Gastrocnemius medialis (tissue), 4 donors: ENCODE data around the gene SDHC. TPM values are rescaled to one million over a fixed set of nuclear protein-coding genes. Genes with fewer than 3 reads are reported as not detected.
"Not testable (repeated sequence)": the region's sequence is repeated elsewhere in the genome, so short reads cannot be mapped to it uniquely, and the experiment has no call there.

ENCODE experiments used
- ATAC-seq, 2 donors: fragments of 150-250 bp; one replicate each; pipeline ENCODE4 v1.9.1; 2016
- DNase-seq, 2 donors: peaks; one replicate each; pipeline ENCODE4 v3.0.0-alpha.2; 2019
- H3K27ac ChIP-seq, 4 donors: fragments of 200-600 bp; sonication (generic); 1 replicate in 1 of 4; 2 replicates in 3 of 4; pipeline ENCODE4 v1.5.1; 2016 to 2018; ENCODE audit warnings: mild to moderate bottlenecking in 2 of 4, moderate library complexity in 1 of 4
- H3K27me3 ChIP-seq, 3 donors: fragments of 200-600 bp; sonication (generic) in 2 of 3; 1 replicate in 1 of 3; 2 replicates in 2 of 3; pipeline versions ENCODE4 v1.5.1 to v1.6.0; 2016 to 2019; ENCODE audit warnings: mild to moderate bottlenecking in 1 of 3, moderate library complexity in 1 of 3
- H3K36me3 ChIP-seq, 2 donors: fragments of 200-600 bp; sonication (generic) in 1 of 2; one replicate each; pipeline ENCODE4 v1.5.1; 2017 to 2018
- H3K4me1 ChIP-seq, 2 donors: fragments of 200-600 bp; sonication (generic) in 1 of 2; one replicate each; pipeline ENCODE4 v1.5.1; 2016 to 2017; ENCODE audit warnings: mild to moderate bottlenecking in 2 of 2
- H3K4me3 ChIP-seq, 4 donors: fragments of 200-600 bp; sonication (generic) in 3 of 4; 1 replicate in 1 of 4; 2 replicates in 3 of 4; pipeline ENCODE4 v1.5.1; 2016 to 2019; ENCODE audit warnings: mild to moderate bottlenecking in 2 of 4
- H3K9me3 ChIP-seq, 3 donors: fragments of 200-600 bp; sonication (generic) in 2 of 3; 1 replicate in 1 of 3; 2 replicates in 2 of 3; pipeline ENCODE4 v1.5.1; 2016 to 2019
- CTCF ChIP-seq, 5 experiments: fragments of 450-650 bp in 3 of 5; fragments of 200-600 bp in 2 of 5; sonication (generic) in 2 of 5; IDR thresholded peaks in 4 of 5; conservative IDR thresholded peaks in 1 of 5; 1 replicate in 4 of 5; 2 replicates in 1 of 5; pipeline ENCODE4 v1.5.1; 2016 to 2019; ENCODE audit warnings: antibody characterized with exemption in 5 of 5, mild to moderate bottlenecking in 3 of 5, moderate library complexity in 3 of 5
- POLR2A ChIP-seq, 2 donors: fragments of 450-650 bp; IDR thresholded peaks; one replicate each; pipeline ENCODE4 v1.6.1; 2017; ENCODE audit warnings: antibody characterized with exemption in 2 of 2, mild to moderate bottlenecking in 2 of 2, moderate library complexity in 2 of 2
- in situ Hi-C, 4 donors: fragments of 200-750 bp; cut with MboI; loops; one replicate each; pipeline versions ENCODE4 v1.15.0 to v1.8.0; 2017; ENCODE audit warnings: low sequenced_read_pairs in 4 of 4
- intact Hi-C: fragments of 100-400 bp; cut with DNase I; formaldehyde crosslinking; loops from one replicate; pipeline ENCODE4 v1.15.1; 2023; ENCODE audit warnings: low total_unique reads
- total RNA-seq, 4 donors: library from RNA; depleted of rRNA; stranded (reverse); fragments of >200 nt; gene quantifications; one replicate each; pipeline versions ENCODE4 v1.1.0 to v1.2.3, GENCODE V29; 2016

SDHC gene
- total RNA-seq, 4 donors from 2014 or later = 47.5 to 112 (median 63.8) TPM

GRCh38 chr1:161398900-161399256, 84.7 kb downstream of the SDHC start:
- DNase-seq (no peak), ATAC-seq (peak; percentile 40 to 42)
- TF ChIP-seq POLR2A (IDR thresholded peaks at IDR 0.05) = no peak
- TF ChIP-seq CTCF (IDR thresholded peaks at IDR 0.05 in 4 of 5, conservative IDR thresholded peaks at IDR 0.05 in 1 of 5) = no peak
- in situ Hi-C loops = no loop called here
- Histone ChIP-seq H3K4me1 (peaks cover 4 to 7% of the 10 kb centered on the region in 2 donors), H3K36me3 (no peaks in the 10 kb centered on the region), H3K27ac (peak overlapping the region; percentile 96 to 99 (median 99)), H3K27me3 (no peaks in the 10 kb centered on the region), H3K4me3 (peak overlapping the region; percentile 78 to 89 (median 86)), H3K9me3 (no peaks in the 10 kb centered on the region)
- intact Hi-C loops = loop anchor here (1.0 kb wide), 2 partner anchors 9 to 354 kb away; partner anchors contain the start of gene USF1

- peak overlapping the region; percentile 96 to 99 (median 99) for H3K27ac ChIP-seq
- H3K4me3 ChIP-seq = peak overlapping the region; percentile 78 to 89 (median 86)
- no peaks in the 10 kb centered on the region for H3K36me3 ChIP-seq
- H3K9me3 ChIP-seq = no peaks in the 10 kb centered on the region
- ATAC-seq = peak; percentile 92 to 93
- H3K4me1 ChIP-seq = peaks cover 4 to 7% of the 10 kb centered on the region in 2 donors
- in situ Hi-C loops (no loop called here), intact Hi-C loops (loop anchor here (1.0 kb wide), 2 partner anchors 9 to 354 kb away; partner anchors contain the start of gene USF1)
- H3K27me3 ChIP-seq = no peaks in the 10 kb centered on the region
- peak; percentile 25 to 62 (median 57) for TF ChIP-seq CTCF (IDR thresholded peaks at IDR 0.05 in 4 of 5, conservative IDR thresholded peaks at IDR 0.05 in 1 of 5)
- TF ChIP-seq POLR2A (IDR thresholded peaks at IDR 0.05) = peak; percentile 83 to 84
- DNase-seq = peak; percentile 86 to 90
Observed at GRCh38 chr1:161399257-161399998, 85.2 kb downstream of the SDHC start.

- ATAC-seq (no peak), DNase-seq (no peak)
- H3K4me3 ChIP-seq = no peak overlapping the region
- no peak overlapping the region for H3K27ac ChIP-seq
- no peak for TF ChIP-seq CTCF (IDR thresholded peaks at IDR 0.05 in 4 of 5, conservative IDR thresholded peaks at IDR 0.05 in 1 of 5)
- TF ChIP-seq POLR2A (IDR thresholded peaks at IDR 0.05) = no peak
- no peaks in the 10 kb centered on the region for H3K36me3 ChIP-seq
- H3K9me3 ChIP-seq = no peaks in the 10 kb centered on the region
- intact Hi-C loops (no loop called here), in situ Hi-C loops (no loop called here)
- peaks cover 4 to 7% of the 10 kb centered on the region in 2 donors for H3K4me1 ChIP-seq
- H3K27me3 ChIP-seq = no peaks in the 10 kb centered on the region
Observed at GRCh38 chr1:161402446-161402845, 88.3 kb downstream of the SDHC start.

- no peak for DNase-seq
- ATAC-seq = no peak
- H3K9me3 ChIP-seq = no peaks in the 10 kb centered on the region
- H3K36me3 ChIP-seq = no peaks in the 10 kb centered on the region
- intact Hi-C loops (no loop called here), in situ Hi-C loops (no loop called here)
- no peak overlapping the region for H3K4me3 ChIP-seq
- no peaks in the 10 kb centered on the region for H3K27me3 ChIP-seq
- H3K27ac ChIP-seq = no peak overlapping the region
- no peak for TF ChIP-seq POLR2A (IDR thresholded peaks at IDR 0.05)
- no peak for TF ChIP-seq CTCF (IDR thresholded peaks at IDR 0.05 in 4 of 5, conservative IDR thresholded peaks at IDR 0.05 in 1 of 5)
- no peaks in the 10 kb centered on the region for H3K4me1 ChIP-seq
Observed at GRCh38 chr1:161404051-161404597, 89.9 kb downstream of the SDHC start.

- intact Hi-C loops, H3K27me3 ChIP-seq, in situ Hi-C loops, DNase-seq, H3K4me3 ChIP-seq, ATAC-seq, H3K36me3 ChIP-seq, H3K27ac ChIP-seq, H3K9me3 ChIP-seq, H3K4me1 ChIP-seq: not testable (repeated sequence)
Observed at GRCh38 chr1:161406551-161406950, 92.4 kb downstream of the SDHC start.
